GM21619 (cell line): ENCODE data around the gene DBN1.

ENCODE experiments used
- ATAC-seq: cut with Tn5 transposase; IDR thresholded peaks from one replicate; pipeline ENCODE4 v1.9.1; 2021; ENCODE audit not compliant: unreplicated experiment

The DBN1 gene

DNA sequence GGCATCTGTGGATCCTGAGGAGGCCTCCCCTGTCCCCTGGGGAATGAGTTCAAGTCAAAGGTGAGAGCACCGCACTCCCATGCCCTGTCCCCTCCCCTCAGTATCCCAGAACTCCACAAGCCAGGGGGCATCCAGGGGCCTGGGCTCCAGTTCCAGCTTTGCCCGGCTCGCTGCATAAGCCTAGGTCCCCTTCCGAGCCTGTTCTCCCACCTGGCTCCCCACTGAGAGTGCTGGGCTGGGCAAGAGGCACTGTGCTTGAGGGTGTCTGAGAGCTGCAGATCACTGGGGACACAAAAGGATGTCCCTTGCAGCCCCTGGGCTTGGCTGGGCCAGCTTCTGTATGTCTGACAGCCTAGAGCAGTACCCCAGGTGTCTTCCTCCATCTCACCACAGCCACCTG, 31.6 kb upstream of the DBN1 start:
- ATAC-seq = no peak

DNA sequence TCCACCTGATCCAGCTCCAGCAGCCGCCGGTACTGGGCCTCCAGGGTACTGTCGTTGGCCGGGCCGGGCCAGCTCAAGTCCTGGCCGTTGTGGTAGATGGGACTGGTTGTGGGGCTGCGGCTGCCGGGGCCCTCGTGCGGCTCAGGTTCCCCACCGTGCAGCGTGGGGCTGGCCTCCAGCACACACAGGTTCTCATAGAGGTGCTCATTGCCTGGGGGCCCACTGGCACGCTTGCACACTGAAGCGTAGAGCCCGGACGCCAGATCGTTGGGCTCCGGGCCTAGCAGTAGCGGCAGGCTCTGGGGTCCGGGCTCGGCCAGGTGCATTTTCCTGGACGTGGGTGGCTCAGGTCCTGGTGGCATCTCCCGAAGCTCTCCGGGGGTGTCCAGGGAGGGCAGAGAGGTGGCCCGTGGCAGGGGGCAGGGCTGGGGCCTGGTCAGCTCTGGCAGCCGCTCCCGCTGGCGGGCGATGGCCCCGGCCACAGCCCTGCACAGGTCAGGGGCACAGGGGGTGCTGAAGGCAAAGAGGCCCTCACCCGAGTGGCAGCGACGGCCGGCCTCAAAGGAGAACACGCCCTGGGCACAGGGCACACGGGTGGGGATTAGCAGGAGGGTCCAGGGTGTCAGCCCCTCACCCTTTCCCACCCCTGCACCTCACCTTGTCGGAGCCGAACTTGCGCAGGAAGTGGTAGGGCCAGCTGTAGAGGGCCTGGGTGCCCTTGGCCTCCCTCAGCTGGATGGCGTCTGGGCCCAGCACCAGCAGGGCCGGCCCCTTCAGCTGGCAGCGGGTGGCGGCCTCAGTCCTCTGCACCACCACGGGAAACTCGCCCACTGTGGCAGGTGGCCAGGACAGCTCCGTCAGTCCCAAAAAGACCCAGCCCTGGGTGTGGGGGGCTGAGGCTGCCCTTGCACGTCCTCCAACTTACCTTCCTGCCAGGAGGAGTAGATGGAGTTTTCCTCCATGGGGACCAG, 30.9 kb upstream of the DBN1 start:
- ATAC-seq = no peak

DNA sequence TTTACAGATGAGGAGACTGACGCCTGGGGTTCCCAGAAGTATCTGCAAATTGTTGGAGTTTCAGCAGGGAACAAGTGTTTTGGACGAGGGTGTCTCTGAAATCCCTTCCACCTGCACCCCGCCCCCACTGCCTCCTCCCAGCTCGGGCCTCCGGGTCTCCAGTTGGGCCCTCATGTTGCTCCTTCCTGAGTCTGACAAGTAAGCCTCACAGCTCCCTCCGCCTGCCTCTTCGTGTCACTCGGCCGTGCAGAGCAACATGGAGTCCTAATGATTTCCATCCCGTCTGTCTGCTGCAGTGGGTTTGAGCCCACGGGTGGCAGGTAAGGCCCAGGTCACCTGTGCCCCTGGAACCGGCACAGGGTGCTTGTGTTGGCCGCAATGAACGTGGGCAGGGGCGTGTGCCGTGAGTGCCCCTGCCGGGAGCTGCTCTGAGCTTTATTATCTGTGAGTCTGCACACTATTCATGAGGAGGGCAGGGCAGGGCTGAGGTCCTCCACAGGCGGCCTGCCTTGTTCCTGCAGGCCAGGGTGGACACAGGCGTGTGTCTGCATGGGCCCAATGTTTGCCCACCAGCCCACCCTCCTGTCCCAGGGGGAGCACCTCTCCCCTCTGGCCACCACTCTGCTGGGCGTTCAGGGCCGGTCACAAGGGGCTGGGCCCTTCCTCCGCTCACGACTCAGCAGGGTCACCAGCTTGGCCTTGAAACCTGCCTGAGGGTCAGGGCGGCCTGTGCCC, 30.1 kb upstream of the DBN1 start:
- no peak for ATAC-seq

DNA sequence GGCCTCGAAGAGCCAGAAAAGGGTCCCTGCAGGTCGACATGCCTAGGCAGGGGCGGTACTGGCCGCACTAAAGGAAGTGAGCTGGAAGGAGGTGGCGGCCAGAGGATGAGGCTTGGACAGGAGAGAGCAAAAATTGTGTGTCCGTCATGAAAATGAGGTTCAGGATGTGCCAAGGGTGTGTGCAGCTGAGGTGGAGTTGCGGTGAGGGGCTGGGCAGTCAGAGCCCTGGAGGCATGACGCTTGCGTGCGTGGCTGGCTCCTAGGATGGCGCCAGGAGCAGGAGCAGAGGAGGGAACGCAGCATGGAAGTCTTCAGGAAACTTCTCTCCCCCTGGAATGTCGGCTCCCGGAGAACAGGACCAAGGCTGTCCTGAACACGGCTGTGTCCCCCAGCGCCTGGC, 29.5 kb upstream of the DBN1 start:
- ATAC-seq = no peak

DNA sequence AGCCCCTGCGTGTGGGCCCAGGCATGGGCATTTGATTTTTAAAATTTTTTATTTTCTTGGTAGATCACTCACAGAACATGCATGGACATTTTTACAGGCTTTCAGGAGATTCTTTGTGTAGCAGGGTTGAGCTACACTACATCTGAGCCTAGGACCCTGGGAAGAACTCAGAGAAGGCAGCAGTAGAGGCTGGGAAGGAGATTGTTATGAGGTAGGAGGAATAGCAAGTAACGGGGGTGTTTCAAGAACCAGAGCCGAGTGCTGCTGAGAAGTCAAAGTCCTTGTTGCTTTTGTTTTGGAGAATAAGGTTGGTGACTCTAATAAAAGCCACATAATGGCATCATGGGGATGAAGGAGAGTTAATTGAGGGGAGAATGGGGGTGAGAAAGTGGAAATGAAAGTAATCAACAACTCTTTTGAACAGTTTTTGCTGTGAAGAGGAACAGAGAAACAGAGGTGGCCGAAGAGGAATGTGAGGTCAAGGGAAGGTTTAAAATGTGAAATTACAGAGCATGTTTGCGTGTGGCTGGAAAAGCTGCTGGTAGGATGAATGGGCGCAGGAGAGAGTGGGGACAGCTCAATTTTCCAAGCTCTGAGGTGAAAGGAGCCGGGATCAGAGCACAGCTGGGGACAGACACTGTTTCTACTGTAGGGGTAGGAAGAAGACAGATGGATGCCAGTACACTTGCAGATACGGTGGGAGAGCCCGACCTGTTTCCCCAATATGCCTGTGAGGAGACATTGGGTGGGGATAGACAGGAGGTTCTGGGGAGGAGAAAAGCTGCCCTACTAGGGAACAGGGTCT, 28.6 kb upstream of the DBN1 start:
- no peak for ATAC-seq

DNA sequence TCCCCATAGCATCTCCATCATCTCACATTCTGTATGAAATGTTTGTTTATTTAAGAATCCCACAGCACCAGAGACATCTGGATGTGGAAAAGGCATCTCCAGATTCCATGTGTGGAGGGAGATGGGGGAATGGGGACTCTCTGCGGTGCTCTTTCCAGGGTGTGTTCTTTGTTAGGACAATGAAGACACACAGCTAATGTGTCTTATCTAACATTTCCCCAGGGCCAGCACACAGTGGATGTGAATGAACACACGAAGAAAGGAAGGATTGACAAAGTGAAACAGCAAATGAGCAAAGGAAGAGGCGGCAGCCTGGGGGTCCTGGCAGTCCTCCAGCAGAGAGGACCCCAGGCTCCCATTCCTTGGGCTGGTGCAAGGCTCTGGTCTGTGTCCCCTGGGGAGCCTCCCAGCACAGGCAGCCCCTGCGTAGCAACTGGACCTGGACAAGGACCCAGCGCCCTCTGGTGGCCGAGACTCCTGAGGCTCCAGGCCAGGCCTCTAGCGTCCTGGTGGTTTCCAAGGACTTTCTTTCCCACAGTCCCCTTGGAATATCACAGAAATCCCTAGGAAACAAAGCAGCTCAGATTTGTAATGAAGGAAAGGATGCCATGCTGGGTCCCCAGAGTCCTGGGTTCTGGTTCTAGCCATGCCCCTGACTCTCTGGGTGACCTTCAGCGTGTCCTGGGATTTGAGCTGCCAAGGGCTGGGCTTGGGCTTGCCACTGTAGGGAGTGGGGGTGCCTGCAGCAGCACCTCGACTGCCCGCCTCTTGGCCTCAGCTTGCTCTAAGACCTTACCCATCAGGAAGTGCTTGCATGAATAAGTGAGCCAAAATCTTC, 27.5 kb upstream of the DBN1 start:
- ATAC-seq = no peak

DNA sequence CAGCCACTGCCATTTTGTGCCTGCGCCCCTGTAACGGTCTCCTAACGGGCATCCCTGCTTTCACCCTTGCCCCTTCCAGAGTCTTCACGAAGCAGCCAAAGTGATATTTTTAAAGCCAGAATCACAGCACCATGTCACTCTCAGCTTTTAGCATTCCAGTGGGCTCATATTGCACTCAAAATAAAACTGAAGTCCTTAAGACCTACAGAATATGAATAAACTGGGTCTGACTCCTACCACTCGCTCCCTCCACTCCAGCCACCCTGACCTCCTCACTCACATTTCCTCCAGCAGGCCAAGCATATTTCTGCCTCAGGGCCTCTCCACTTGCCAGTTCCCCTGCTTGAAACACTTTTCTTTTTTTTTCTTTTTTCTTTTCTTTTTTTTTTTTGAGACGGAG, 26.4 kb upstream of the DBN1 start:
- ATAC-seq = no peak

DNA sequence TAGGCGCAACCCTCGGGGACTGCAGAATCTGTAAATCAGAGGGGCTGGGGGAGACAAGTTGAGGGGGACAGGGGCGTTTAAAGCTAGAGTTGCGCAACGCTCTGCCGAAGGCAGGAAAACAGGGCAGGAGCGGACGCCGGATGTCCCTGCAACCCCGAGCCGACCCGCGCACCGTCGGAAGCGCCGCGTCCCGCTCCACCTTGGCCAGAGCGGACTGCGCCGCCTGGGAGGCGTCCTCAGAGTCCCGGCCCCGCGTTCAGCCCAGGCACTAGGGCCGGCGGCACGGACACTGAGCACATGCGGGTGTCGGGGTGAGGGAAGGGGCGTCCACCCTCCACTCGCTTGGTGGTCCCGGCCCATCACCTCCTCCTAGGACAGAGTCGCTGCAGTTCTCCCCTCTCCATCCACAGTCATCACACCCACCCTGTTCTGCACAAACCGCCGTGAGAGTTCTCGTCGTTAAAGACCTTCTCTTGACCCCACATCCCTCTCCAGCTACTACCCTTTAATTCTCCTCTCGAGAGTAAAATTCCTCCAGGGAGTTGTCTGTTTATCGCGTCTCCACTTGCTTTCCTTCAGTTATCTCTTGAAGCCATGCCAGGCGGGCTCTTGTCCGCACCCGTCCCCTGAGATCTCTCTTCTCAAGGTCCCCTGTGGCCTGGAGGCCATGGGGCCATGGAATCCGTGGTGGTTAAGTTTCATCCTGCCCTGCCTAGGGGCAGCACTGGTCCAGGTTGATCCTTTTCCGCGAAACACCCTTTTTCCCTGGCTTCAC, 24.8 kb upstream of the DBN1 start:
- ATAC-seq = peak; percentile 6

DNA sequence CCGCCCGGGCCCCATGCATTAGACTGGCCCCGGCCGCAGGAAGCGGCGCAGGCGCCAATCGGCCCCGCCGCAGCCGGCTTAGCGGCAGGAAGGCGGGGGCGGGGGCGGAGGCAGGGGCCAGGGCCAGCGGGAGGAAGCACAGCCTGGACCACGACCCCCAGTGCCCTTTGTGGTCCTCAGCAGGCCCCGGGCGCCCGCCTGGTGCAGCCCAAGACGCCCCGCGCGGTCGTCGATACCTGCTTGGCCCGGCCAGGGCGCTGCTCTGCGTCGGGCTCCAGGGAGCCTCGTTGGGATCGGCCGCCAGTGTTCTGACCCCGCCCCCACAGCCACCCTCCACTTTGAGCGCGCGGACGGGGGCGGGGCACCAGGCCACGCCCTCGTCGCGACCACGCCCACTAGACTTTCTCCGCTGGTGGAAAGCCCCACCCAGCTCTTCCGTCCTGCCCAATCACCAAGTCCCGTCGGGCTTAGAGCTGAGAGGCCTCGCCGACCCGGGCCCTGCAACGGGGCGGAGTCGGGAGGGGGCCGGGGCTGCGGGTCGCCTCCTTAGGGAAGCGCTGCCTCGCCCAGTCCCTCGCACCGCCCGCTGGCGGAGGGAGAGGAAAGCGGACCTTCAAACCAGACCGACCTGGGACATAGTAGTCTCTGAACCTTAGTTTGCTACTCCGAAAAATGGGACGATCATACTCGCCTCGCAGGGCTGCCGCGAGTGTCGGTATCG, 24.0 kb upstream of the DBN1 start, which contains the start of gene PDLIM7:
Gene PDLIM7, minus strand, starts transcription at position 313 of the 721 bp plus-strand sequence. CDS start 1,092 bp downstream, outside the sequence.
- peak; percentile 69 for ATAC-seq

DNA sequence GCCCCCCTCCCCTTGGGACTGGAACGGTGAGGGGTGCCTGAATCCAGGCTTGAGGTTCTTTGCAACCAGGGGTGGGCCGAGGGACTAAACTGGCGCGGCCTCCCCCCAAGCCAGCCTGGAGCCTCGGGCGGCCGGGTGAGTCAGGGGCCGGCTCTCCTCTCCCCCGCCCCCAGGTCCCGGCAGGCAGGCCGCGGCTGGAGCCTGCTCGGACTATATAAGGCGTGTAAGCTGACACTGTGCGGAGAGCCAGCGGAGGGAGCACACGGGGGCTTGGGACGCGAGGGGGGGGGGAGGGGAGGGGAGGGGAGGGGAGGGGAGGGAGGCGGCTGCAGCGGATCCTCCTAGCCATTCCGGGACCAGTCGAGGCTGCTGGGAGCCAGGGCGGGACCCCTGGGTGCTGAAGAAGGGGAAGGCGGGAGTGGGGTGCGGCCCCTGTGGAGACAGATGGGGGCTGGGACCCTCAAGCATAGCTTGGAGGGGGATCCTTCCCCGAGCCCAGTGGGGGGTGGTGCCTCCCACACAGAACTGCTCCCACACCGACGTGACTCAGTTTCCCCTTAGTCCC, 23.4 kb upstream of the DBN1 start:
- no peak for ATAC-seq

DNA sequence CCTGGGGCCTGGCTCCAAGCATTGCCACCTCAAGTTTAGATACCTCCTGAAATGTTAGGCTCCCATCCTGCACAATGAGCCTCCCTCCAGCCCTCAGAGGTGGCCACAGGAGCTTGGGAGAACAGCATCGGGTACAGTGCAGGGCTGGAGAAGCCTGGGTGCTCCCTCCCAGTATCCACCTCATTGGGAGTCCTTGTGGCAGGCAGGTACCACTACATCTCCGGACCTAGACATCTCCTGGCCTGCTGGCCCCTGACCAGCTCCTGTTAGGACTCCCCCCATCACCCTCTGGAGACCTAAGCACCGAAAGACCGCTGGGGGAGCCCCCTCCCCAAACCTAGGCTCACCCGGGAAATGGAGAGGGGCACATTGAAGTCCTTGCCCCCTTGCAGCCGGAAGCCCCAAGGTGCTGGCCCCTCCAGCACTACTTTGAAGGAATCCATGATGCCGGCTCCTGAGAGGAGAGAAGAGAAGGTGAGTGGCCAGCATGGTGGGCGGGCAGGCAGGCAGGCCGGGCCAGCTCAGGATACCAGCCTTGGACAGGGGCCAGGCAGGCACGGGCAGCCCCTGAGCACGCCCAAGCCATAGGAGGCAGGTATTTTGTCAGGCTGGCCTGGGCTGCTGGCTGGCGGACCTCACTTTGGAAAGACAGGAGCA, 22.8 kb upstream of the DBN1 start:
- ATAC-seq = no peak

DNA sequence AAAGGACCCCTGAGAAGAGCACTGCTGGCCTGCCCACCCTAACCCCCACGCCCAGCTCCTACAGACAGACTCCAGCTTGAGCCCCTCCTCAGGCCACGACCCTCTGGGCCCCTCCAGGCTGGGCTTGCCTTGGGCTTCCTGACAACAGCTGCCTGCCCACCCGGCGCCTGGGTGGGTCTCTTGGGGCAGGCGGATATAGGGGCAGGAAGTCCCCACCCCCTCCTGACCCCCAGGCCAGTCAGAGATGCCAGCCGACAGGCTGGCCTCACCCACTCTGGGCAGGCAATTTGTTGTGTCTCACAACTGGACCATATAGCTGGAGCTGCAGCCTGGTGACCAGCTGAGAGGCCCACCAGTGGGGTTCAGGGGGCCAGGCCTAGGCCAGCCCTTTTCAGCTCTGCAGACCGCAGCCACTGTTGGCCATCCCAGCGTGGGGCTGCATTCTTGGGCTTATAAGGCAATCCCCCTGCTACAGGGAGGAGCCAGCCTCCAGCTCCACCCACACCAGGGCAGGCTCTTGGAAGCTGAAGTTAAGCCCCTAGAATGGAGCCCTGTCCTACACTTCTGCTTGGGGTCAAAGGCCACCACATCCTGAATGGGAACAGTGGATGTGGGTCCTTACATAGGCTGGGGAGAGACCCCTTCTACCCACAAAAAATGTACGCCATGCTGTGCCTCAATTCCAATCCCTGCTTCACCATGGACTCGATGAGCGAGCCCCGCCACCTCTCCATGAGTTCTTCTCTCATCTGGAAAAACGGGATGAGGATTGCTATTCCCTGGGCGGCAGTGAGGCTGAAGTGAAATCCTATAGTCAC, 22.0 kb upstream of the DBN1 start:
- ATAC-seq = no peak

DNA sequence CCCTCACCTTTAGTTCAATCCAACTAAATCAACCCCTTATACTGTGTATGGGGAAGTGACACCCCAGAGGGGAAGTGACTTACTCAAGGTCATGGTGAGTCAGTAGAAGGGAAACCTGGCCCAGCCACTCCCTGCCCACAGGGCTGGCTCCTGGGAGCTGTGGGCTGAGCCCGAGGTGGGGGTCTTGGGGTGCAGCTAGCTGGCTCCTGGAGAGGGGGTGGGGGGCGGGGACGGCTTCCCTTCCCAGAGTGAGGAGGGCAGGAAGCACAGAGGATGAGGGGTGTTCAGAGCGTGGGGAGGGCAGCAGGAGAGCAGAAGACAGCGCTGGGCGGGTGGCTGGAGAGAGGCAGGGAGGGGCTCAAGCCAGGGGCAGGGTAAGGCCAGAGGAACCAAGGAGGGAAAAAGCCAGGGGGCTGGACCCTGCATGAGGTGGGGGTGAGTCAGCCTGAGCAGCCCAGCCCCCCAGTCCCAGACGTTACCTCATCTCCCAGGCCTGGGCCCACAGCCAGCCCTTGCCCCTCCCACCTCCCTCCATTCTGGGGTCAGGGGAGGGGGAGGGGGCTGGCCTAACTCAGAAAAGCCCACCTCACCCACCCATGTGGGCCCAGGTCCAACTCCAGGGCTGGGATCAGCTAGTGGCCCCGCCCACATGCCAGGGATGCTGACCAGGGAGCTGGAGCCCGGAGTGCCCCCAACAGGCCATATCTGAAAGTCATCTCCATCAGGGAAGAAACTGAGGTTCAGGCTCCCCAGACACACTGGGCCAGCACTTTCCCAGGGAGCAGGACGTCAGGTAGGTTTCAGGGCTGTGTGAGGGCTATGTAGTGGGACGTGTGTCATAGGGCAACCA, 21.1 kb upstream of the DBN1 start:
- no peak for ATAC-seq

DNA sequence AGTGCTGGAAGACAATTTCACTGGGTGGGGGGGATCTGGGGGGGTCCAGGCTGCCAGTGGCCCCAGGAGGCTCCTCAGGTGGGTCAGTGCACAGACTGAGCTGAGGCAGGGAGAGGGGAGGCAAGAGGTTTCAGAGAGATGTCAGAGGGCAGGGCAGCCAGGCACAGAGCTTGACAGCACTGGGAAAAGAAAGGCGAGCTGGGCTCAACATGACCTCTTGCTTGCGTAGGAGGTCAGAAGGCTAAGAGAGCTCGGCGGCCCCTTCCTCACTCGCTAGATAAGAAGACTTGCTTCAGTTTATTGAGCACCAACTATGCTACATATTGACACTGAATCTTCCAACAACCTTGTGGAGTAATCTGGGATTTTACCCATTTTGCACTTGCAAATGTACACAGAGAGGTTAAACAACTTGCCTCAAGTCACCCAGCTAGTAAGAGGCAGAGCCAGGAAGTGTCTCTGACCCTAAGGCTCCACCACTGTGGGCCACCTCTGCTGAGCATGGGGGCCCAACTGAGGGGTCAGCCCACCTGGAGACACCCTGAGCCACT, 20.4 kb upstream of the DBN1 start:
- no peak for ATAC-seq

DNA sequence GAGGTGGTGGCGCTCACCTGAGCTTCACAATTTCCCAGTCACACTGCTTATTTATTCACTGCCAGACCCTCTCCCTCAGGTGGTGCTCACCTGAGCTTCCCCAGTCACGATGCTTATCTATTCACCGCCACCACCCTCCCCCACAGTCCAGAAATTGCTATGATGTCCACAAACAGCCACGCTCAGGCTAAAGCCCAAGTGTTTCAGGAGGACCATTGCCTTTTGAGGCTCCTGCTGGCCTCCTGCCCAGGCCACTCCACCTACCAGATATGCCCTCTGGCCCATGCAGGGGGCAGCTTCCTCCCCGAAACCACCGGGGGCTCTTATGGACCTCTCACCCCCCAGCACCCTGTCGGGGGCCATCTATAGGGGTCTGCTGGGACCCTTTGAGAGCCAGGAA, 19.4 kb upstream of the DBN1 start:
- no peak for ATAC-seq
